ENCODE data around the gene ADGRA1. TPM values are rescaled to one million over a fixed set of nuclear protein-coding genes. Genes with fewer than 3 reads are reported as not detected.

ADGRA1 gene
- total and polyA plus RNA-seq, 2 of the 13 experiments (the other 11 are each of a cell fraction or from before 2014, with no cell fraction given), result not detected

- H3K79me2 ChIP-seq (ENCODE audit: insufficient read depth, low read length), result no peaks in the 10 kb centered on the region
- H3K4me3 ChIP-seq (replicated peaks in 1 of 3; ENCODE audit: insufficient read depth in 1 of 3, low read depth in 2 of 3, low read length in 3 of 3), result no peak overlapping the region
- ChIA-PET CTCF (ENCODE audit: low intra/inter-chr PET ratio, low total read pairs) (no interaction called here), POLR2A (no interaction called here)
- FAIRE-seq, result no peak
- 16% methylated on average over 17 of the region's 33 CpGs for WGBS (ENCODE audit: low lambda C conversion rate)
- H3K9me3 ChIP-seq (ENCODE audit: low read length), result no peaks in the 10 kb centered on the region
- no peak for DNase-seq (ENCODE audit: low spot score)
- no peak for TF ChIP-seq SNAI1 (CRISPR knock-in tag; IDR thresholded peaks at IDR 0.05; ENCODE audit: borderline replicate concordance)
- intact Hi-C loops (cut with micrococcal nuclease; ENCODE audit: unreplicated experiment), result no loop called here
- H3K9ac ChIP-seq (ENCODE audit: insufficient read depth, low read depth, low read length), result no peak overlapping the region
- in situ Hi-C loops (cut with HindIII; ENCODE audit: extremely low pct_ligation_motif_present, low pct_unique_long_range_greater_than_20kb), result no loop called here
- no peak overlapping the region for H2AFZ ChIP-seq (ENCODE audit: low read length)
- H3K36me3 ChIP-seq (replicated peaks in 1 of 2; ENCODE audit: control insufficient read depth in 1 of 2, insufficient read depth in 2 of 2, low read length in 2 of 2), result no peaks in the 10 kb centered on the region
- no peak for ATAC-seq
- no peaks in the 10 kb centered on the region for H3K4me1 ChIP-seq (ENCODE audit: insufficient read depth, low read length)
- no TSS peak for BruUV-seq (replicated peaks)
- H3K27ac ChIP-seq (ENCODE audit: extremely low read length, insufficient read depth, low read length), result no peak overlapping the region
- no peak overlapping the region for H3K4me2 ChIP-seq (ENCODE audit: low read depth, low read length)
- peaks cover 7 to 47% of the 10 kb centered on the region in 2 experiments; a peak in 4 of 5 replicates for H3K27me3 ChIP-seq (ENCODE audit: control insufficient read depth in 1 of 2, insufficient read depth in 2 of 2, low read length in 2 of 2)
- no peaks in the 10 kb centered on the region for H4K20me1 ChIP-seq (ENCODE audit: insufficient read depth, low read length)
Observed at GRCh38 chr10:133114726-133115452, 27.2 kb downstream of the ADGRA1 start.

- WGBS (ENCODE audit: low lambda C conversion rate), result no CpG with 5 or more reads among the region's 13 CpGs
- no peaks in the 10 kb centered on the region for H3K79me2 ChIP-seq (ENCODE audit: insufficient read depth, low read length)
- no peaks in the 10 kb centered on the region for H4K20me1 ChIP-seq (ENCODE audit: insufficient read depth, low read length)
- H3K9me3 ChIP-seq (ENCODE audit: low read length), result no peaks in the 10 kb centered on the region
- H3K4me3 ChIP-seq (replicated peaks in 1 of 3; ENCODE audit: insufficient read depth in 1 of 3, low read depth in 2 of 3, low read length in 3 of 3), result no peak overlapping the region
- intact Hi-C loops (cut with micrococcal nuclease; ENCODE audit: unreplicated experiment) (no loop called here), in situ Hi-C loops (cut with HindIII; ENCODE audit: extremely low pct_ligation_motif_present, low pct_unique_long_range_greater_than_20kb) (no loop called here)
- peaks cover 7 to 41% of the 10 kb centered on the region in 2 experiments; a peak in 4 of 5 replicates for H3K27me3 ChIP-seq (ENCODE audit: control insufficient read depth in 1 of 2, insufficient read depth in 2 of 2, low read length in 2 of 2)
- no peaks in the 10 kb centered on the region for H3K36me3 ChIP-seq (replicated peaks in 1 of 2; ENCODE audit: control insufficient read depth in 1 of 2, insufficient read depth in 2 of 2, low read length in 2 of 2)
- no peaks in the 10 kb centered on the region for H3K4me1 ChIP-seq (ENCODE audit: insufficient read depth, low read length)
- ChIA-PET CTCF (ENCODE audit: low intra/inter-chr PET ratio, low total read pairs) (no interaction called here), POLR2A (no interaction called here)
- no peak overlapping the region for H3K27ac ChIP-seq (ENCODE audit: extremely low read length, insufficient read depth, low read length)
- FAIRE-seq (no peak), ATAC-seq (no peak; the same call in 2 of the 3 replicates), DNase-seq (ENCODE audit: low spot score) (no peak)
- H2AFZ ChIP-seq (ENCODE audit: low read length), result no peak overlapping the region
- no peak overlapping the region for H3K4me2 ChIP-seq (ENCODE audit: low read depth, low read length)
- TF ChIP-seq ZNF564 (CRISPR knock-in tag; IDR thresholded peaks at IDR 0.05) (no peak), POGZ (CRISPR knock-in tag; IDR thresholded peaks at IDR 0.05) (no peak), ZNF562 (CRISPR knock-in tag; IDR thresholded peaks at IDR 0.05; ENCODE audit: borderline replicate concordance) (no peak), CC2D1A (CRISPR knock-in tag; IDR thresholded peaks at IDR 0.05) (no peak), DDIT3 (CRISPR knock-in tag; IDR thresholded peaks at IDR 0.05) (no peak)
- H3K9ac ChIP-seq (ENCODE audit: insufficient read depth, low read depth, low read length), result no peak overlapping the region
- BruUV-seq (replicated peaks), result no TSS peak
Observed at GRCh38 chr10:133115453-133115842, 27.7 kb downstream of the ADGRA1 start.

Measured in HepG2 (cell line).